GM12874 (cell line): ENCODE measurements around the gene STPG3.

Source experiments
- CTCF ChIP-seq: IDR thresholded peaks from 2 replicates; pipeline ENCODE4 v1.5.1; 2011; ENCODE audit warnings: low read depth, mild to moderate bottlenecking, control low read depth, low read length, moderate library complexity; ENCODE audit not compliant: insufficient read depth

STPG3 gene

GRCh38 chr9:137233143-137233980, 17.7 kb upstream of the STPG3 start:
- TF ChIP-seq CTCF, result no peak

- TF ChIP-seq CTCF, result no peak
These were observed 16.9 kb upstream of the STPG3 start for GRCh38 chr9:137234055-137234697.

GRCh38 chr9:137234758-137235423, 16.2 kb upstream of the STPG3 start:
- TF ChIP-seq CTCF, result no peak

GRCh38 chr9:137235424-137236237, 15.5 kb upstream of the STPG3 start:
- TF ChIP-seq CTCF, result no peak

GRCh38 chr9:137236238-137236935, 14.7 kb upstream of the STPG3 start:
- peak; percentile 99 for TF ChIP-seq CTCF

GRCh38 chr9:137236936-137237421, 14.1 kb upstream of the STPG3 start:
- no peak for TF ChIP-seq CTCF
